ENCODE results near the gene BFAR. TPM values are rescaled to one million over a fixed set of nuclear protein-coding genes. Genes with fewer than 3 reads are reported as not detected.

Gene BFAR
- total RNA-seq: 43.4 and 57.1 TPM in 2 replicates

GRCh38 chr16:14632693-14633569 is at the start of gene BFAR:
Gene BFAR, plus strand, starts transcription at chr16:14632951. Its CDS starts 11,396 bp downstream, at chr16:14644347.

GRCh38 chr16:14629919-14630619 is 2.7 kb upstream of the BFAR start, which contains the start of gene PARN:
Gene PARN, minus strand, starts transcription at chr16:14630260. Its CDS starts 135 bp downstream, at chr16:14630125.

GRCh38 chr16:14694129-14694528 is 61.4 kb downstream of the BFAR start, which contains the start of gene PLA2G10:
Gene PLA2G10, minus strand, starts transcription at chr16:14694308. Its CDS starts 79 bp downstream, at chr16:14694229.

GRCh38 chr16:14703156-14704011 is 70.6 kb downstream of the BFAR start, which contains the start of gene NPIPA3:
Gene NPIPA3, plus strand, starts transcription at chr16:14703411. Its CDS starts 5,533 bp downstream, at chr16:14708944.

Other genes starting within 250 kb of the BFAR start
- gene PARN, start 2.7 kb upstream of the BFAR start, total RNA-seq: 19.3 and 24.0 TPM in 2 replicates
- not detected in 2 replicates for gene PLA2G10, start 61.4 kb downstream of the BFAR start, total RNA-seq
- 0.15 and 0.34 TPM in 2 replicates for gene NPIPA3, start 70.5 kb downstream of the BFAR start, total RNA-seq
- 0.15 and 0.34 TPM in 2 replicates for gene NPIPA2, start 109.6 kb downstream of the BFAR start, total RNA-seq
- 47.1 and 56.9 TPM in 2 replicates for gene NOMO1, start 200.8 kb downstream of the BFAR start, total RNA-seq

Measured in bronchus fibroblast of lung (primary cell).